ENCODE results near the gene ATL3. TPM values are rescaled to one million over a fixed set of nuclear protein-coding genes. Genes with fewer than 3 reads are reported as not detected.

Gene ATL3
- total and polyA plus RNA-seq, 8 donors: 6.1 to 40.7 (median 26.7) TPM

DNA sequence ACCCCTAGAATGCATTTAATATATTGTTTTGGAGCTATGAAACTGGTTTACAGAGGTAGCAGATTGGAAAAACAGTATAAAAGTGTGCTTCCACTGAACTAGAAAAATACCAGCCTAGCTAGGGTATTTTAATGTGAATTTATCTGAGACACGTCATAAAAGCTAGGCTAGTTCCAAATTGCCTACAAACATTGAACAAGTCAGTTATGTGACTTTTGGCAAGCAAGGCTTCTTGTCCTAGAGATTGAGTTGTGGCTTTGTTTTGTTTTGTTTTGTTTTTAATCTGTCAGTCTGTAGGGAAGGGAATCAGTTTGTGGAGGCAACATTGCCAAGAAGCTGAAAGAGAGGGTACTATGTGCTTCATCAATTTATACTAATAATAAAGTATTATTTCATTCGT, 34.4 kb upstream of the ATL3 start:
- peak in 2 of 4 donors; percentile 40 to 48 for ATAC-seq
- H3K27ac ChIP-seq: no peak overlapping the region
- 11 to 16% methylated on average over 2 of the region's 2 CpGs for WGBS, 2 donors
- H3K4me1 ChIP-seq: peaks cover 0 to 9% (median 0%) of the 10 kb centered on the region in 3 donors
- no peak overlapping the region for H3K4me3 ChIP-seq
- H3K9me3 ChIP-seq: no peaks in the 10 kb centered on the region
- intact Hi-C loops (cut with DNase I): no loop called here
- no peaks in the 10 kb centered on the region for H3K27me3 ChIP-seq
- H3K36me3 ChIP-seq: no peaks in the 10 kb centered on the region
- TF ChIP-seq, protein P1, sequence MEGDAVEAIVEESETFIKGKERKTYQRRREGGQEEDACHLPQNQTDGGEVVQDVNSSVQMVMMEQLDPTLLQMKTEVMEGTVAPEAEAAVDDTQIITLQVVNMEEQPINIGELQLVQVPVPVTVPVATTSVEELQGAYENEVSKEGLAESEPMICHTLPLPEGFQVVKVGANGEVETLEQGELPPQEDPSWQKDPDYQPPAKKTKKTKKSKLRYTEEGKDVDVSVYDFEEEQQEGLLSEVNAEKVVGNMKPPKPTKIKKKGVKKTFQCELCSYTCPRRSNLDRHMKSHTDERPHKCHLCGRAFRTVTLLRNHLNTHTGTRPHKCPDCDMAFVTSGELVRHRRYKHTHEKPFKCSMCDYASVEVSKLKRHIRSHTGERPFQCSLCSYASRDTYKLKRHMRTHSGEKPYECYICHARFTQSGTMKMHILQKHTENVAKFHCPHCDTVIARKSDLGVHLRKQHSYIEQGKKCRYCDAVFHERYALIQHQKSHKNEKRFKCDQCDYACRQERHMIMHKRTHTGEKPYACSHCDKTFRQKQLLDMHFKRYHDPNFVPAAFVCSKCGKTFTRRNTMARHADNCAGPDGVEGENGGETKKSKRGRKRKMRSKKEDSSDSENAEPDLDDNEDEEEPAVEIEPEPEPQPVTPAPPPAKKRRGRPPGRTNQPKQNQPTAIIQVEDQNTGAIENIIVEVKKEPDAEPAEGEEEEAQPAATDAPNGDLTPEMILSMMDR (IDR thresholded peaks at IDR 0.05): no peak
- FAIRE-seq: no peak
- no peak for DNase-seq

DNA sequence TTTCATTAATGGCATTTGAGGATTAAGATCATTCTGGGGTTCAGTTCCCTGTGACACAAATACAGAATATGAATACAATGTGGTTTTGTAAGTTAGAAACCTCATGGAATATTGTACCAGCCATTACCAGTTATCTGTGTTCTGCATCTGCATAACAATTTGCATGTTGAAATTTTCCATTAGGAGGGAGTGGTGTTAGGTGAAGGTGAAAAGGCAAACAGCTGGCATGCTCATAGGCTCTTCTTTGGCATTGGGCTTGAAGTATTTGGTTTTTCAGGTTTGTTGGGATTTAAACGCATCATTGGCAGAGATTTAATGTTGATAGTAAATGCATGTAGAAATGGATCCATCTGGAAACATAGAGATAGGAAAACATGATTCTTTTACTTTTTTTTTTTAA, 28.7 kb upstream of the ATL3 start:
- Histone ChIP-seq H3K4me3 (no peak overlapping the region), H3K27me3 (no peaks in the 10 kb centered on the region), H3K4me1 (peaks cover 3 to 12% (median 7%) of the 10 kb centered on the region in 3 donors), H3K27ac (no peak overlapping the region), H3K9me3 (no peaks in the 10 kb centered on the region), H3K36me3 (no peaks in the 10 kb centered on the region)
- DNase-seq: no peak
- TF ChIP-seq, protein P1 (IDR thresholded peaks at IDR 0.05): no peak
- intact Hi-C loops (cut with DNase I): no loop called here
- ATAC-seq: peak; percentile 46 to 74 (median 56)
- 16 to 35% methylated on average over 1 of the region's 1 CpG for WGBS, 2 donors
- FAIRE-seq: no peak

DNA sequence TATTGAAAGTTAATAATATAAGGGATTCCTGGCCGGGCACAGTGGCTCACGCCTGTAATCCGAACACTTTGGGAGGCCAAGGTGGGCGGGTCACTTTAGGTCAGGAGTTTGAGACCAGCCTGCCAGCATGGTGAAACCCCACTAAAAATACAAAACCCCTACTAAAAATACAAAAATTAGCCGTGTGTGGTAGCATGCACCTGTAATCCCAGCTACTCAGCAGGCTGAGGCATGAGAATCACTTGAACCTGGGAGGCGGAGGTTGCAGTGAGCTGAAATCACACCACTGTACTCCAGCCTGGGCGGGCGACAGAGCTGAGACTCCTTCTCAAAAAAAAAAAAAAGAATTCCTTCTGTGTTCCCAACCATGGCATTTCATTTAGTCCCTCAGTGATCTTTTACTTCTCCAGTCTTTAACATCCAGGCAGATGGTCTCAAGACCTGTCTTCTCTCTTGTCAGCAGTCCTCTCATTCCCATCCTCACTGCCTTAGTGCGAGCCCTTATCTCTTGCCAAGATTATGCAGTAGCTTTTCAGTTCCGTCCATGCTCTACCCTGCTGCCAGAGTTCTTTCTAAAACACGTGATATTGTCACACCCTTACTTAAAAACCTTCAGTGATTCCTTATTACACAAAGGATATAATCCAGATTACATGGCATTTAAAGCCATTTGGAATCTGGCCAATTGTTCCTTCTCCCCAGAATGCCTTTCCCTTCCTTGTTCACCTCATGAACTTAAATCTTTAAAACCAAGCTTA, 28.0 kb upstream of the ATL3 start:
- Histone ChIP-seq H3K36me3 (no peaks in the 10 kb centered on the region), H3K27ac (no peak overlapping the region), H3K4me3 (no peak overlapping the region), H3K27me3 (no peaks in the 10 kb centered on the region), H3K9me3 (no peaks in the 10 kb centered on the region), H3K4me1 (peaks cover 3 to 12% (median 7%) of the 10 kb centered on the region in 3 donors)
- FAIRE-seq (no peak), DNase-seq (no peak), ATAC-seq (peak; percentile 38 to 74 (median 56))
- TF ChIP-seq, protein P1 (IDR thresholded peaks at IDR 0.05): no peak
- WGBS, 2 donors: 71% methylated on average over 11 of the region's 11 CpGs
- intact Hi-C loops (cut with DNase I): no loop called here

DNA sequence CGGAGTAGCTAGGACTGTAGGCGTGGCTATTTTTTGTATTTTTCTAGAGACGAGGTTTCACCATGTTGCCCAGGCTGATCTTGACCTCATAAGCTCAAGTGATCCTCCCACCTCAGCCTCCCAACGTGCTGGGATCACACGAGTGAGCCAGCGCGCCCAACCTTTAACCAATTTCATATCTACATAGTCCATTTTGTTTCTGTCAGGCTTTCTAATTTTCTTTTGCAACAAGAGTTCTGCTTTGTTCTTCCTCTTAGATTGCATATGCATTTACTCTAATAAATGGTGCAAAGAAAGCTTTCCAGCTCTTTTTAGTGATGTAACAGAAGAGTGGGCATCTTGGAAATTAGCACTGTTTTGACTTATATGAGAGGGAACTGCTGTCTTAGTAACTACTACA, 23.4 kb upstream of the ATL3 start:
- intact Hi-C loops (cut with DNase I): no loop called here
- no peak for FAIRE-seq
- DNase-seq: no peak
- Histone ChIP-seq H3K4me1 (peaks cover 4% of the 10 kb centered on the region in 3 donors), H3K27ac (no peak overlapping the region), H3K9me3 (no peaks in the 10 kb centered on the region), H3K36me3 (no peaks in the 10 kb centered on the region), H3K27me3 (no peaks in the 10 kb centered on the region), H3K4me3 (no peak overlapping the region)
- WGBS, 2 donors: 94% methylated on average over 7 of the region's 7 CpGs
- TF ChIP-seq, protein P1 (IDR thresholded peaks at IDR 0.05): no peak
- ATAC-seq: no peak

DNA sequence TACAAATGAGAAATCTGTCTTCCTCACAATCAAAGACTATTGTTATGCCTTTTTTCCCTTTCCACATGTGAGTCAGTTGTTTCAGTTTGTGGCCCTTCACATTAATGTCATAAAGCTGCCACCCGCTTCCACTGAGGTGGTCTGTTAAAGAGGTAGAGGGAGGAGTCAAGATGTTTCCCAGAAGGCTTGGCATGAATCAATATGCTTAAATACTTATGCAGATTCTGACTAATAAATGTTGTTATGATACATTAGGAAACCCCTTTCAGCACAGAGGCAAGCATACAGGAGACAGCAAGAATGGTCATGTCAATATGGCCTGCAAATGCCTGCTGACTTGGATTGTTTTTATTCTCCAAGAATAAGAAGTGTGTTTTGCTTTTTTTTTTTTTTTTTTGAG, 16.7 kb upstream of the ATL3 start:
- 95 to 96% methylated on average over 1 of the region's 1 CpG for WGBS, 2 donors
- no peak for FAIRE-seq
- no peaks in the 10 kb centered on the region for H3K36me3 ChIP-seq
- H3K27ac ChIP-seq: no peak overlapping the region
- DNase-seq: no peak
- H3K4me3 ChIP-seq: no peak overlapping the region
- ATAC-seq: no peak
- peaks cover 7 to 28% (median 14%) of the 10 kb centered on the region in 3 donors for H3K4me1 ChIP-seq
- intact Hi-C loops (cut with DNase I): no loop called here
- no peaks in the 10 kb centered on the region for H3K9me3 ChIP-seq
- TF ChIP-seq, protein P1 (IDR thresholded peaks at IDR 0.05): no peak
- H3K27me3 ChIP-seq: no peaks in the 10 kb centered on the region
